GM12878 (cell line): ENCODE results near the gene KRT80. TPM values are rescaled to one million over a fixed set of nuclear protein-coding genes. Genes with fewer than 3 reads are reported as not detected.

ENCODE experiments used
- CREB1 ChIP-seq: IDR thresholded peaks from 2 replicates; pipeline ENCODE4 v1.6.1; 2012; ENCODE audit warnings: low read depth, mild to moderate bottlenecking, inconsistent platforms
- CUX1 ChIP-seq: IDR thresholded peaks from 2 replicates; pipeline ENCODE4 v1.6.1; 2012; ENCODE audit warnings: improper control_type of control experiment, low read depth, low read length; ENCODE audit not compliant: insufficient replicate concordance
- GABPA ChIP-seq: IDR thresholded peaks from 2 replicates; pipeline ENCODE4 v1.6.1; 2014; ENCODE audit warnings: antibody characterized with exemption, low read depth, mild to moderate bottlenecking, inconsistent platforms
- NR2C2 ChIP-seq: IDR thresholded peaks from 2 replicates; pipeline ENCODE4 v1.6.1; 2011; ENCODE audit warnings: borderline replicate concordance, low read depth; ENCODE audit not compliant: control insufficient read depth, insufficient read length
- NRF1 ChIP-seq: conservative IDR thresholded peaks from 2 replicates; pipeline ENCODE4 v1.6.1; 2011; ENCODE audit warnings: mild to moderate bottlenecking, low read depth, low read length, improper control_type of control experiment
- RELB ChIP-seq: fragments of 450-650 bp; IDR thresholded peaks from 2 replicates; pipeline ENCODE4 v1.6.1; 2017; ENCODE audit warnings: low read depth, mild to moderate bottlenecking, moderate library complexity
- SMAD1 ChIP-seq: fragments of 450-650 bp; IDR thresholded peaks from 2 replicates; pipeline ENCODE4 v1.6.1; 2018; ENCODE audit warnings: mild to moderate bottlenecking, low read depth; ENCODE audit not compliant: partially characterized antibody
- polyA plus RNA-seq, 11 experiments: library from polyadenylated mRNA; depleted of rRNA in 4 of 11; unstranded in 6 of 11; stranded (reverse) in 5 of 11; fragments of >200 nt; fragmentation: Nextera tagmentation in 4 of 11; fragmentation: Illumina TruSeq in 1 of 11; extraction: Ambion mirVana in 4 of 11; extraction: Trizol in 1 of 11; gene quantifications; 1 replicate in 1 of 11; 2 replicates in 10 of 11; pipeline versions ENCODE4 v1.2.1 to v1.2.3, GENCODE V29; 2011 to 2016; ENCODE audit warnings: inconsistent platforms in 2 of 11, missing spikeins in 2 of 11, low read depth in 1 of 11
- total RNA-seq, 4 experiments: library from RNA; depleted of rRNA in 3 of 4; stranded (reverse); fragments of >200 nt in 3 of 4; fragmentation: Illumina TruSeq in 1 of 4; extraction: Trizol in 1 of 4; gene quantifications; 2 replicates each; pipeline versions ENCODE4 v1.2.1 to v1.2.3, GENCODE V29; 2013 to 2021

KRT80 gene
- total and polyA plus RNA-seq, 10 of the 15 experiments (the other 5 are each of a cell fraction or from before 2014, with no cell fraction given), result 0.01 TPM; not detected in 9

- TF ChIP-seq CREB1 (no peak), SMAD1 (no peak), NR2C2 (no peak), NRF1 (no peak), CUX1 (no peak), RELB (no peak), GABPA (no peak)
Measured at GRCh38 chr12:52199294-52199919, 7.6 kb upstream of the KRT80 start (continued).
